B cell (primary cell): ENCODE results near the gene YIPF7. TPM values are rescaled to one million over a fixed set of nuclear protein-coding genes. Genes with fewer than 3 reads are reported as not detected.

Source experiments
- ATAC-seq: fragments of 200-7000 bp; cut with Tn5 transposase; one replicate; pipeline ENCODE4 v1.10.0; 2021; ENCODE audit warnings: low read depth, mild to moderate bottlenecking, moderate number of reproducible peaks, moderate library complexity
- CTCF ChIA-PET: fragments of 350-600 bp; sonication (Branson Sonifier 250); formaldehyde crosslinking; loops from one replicate; lab custom pipeline; 2021; ENCODE audit warnings: antibody characterized with exemption, inconsistent platforms; lab: Charles Lee
- POLR2A ChIA-PET: fragments of 350-600 bp; sonication (Branson Sonifier 250); formaldehyde crosslinking; loops from one replicate; lab custom pipeline; 2021; ENCODE audit warnings: antibody characterized with exemption; lab: Charles Lee
- DNase-seq: peaks from one replicate; pipeline ENCODE4 v3.0.0; 2013
- H2AFZ ChIP-seq: 2 replicates; pipeline ENCODE4 v1.6.1; 2012; ENCODE audit warnings: mild to moderate bottlenecking, low read depth, low read length; ENCODE audit not compliant: insufficient read depth, poor library complexity, severe bottlenecking
- H3K27ac ChIP-seq, 2 donors: 1 replicate in 1 of 2; 2 replicates in 1 of 2; pipeline ENCODE4 v1.5.1; 2012 to 2013; ENCODE audit warnings: low read length in 2 of 2, mild to moderate bottlenecking in 2 of 2, moderate library complexity in 1 of 2
- H3K27me3 ChIP-seq, 4 experiments: fragments of 200-600 bp in 1 of 4; sonication (generic) in 1 of 4; replicated peaks in 1 of 4; 1 replicate in 2 of 4; 2 replicates in 2 of 4; pipeline versions ENCODE4 v1.6.1 to v1.7.0; 2013 to 2016; ENCODE audit warnings: low read length in 3 of 4, mild to moderate bottlenecking in 2 of 4, mixed read lengths in 1 of 4, moderate library complexity in 1 of 4; ENCODE audit not compliant: insufficient read depth in 4 of 4, control insufficient read depth in 3 of 4; ENCODE audit errors: control extremely low read depth in 1 of 4
- H3K36me3 ChIP-seq, 2 experiments: replicated peaks in 1 of 2; 1 replicate in 1 of 2; 2 replicates in 1 of 2; pipeline versions ENCODE4 v1.6.1 to v1.7.1; 2013; ENCODE audit warnings: low read length in 1 of 2; ENCODE audit not compliant: insufficient read depth in 2 of 2, control insufficient read depth in 1 of 2; ENCODE audit errors: control extremely low read depth in 1 of 2, extremely low read depth in 1 of 2
- H3K4me1 ChIP-seq, 2 donors: fragments of 200-600 bp in 1 of 2; sonication (generic) in 1 of 2; 1 replicate in 1 of 2; 2 replicates in 1 of 2; pipeline versions ENCODE4 v1.5.1 to v1.6.1; 2013 to 2017; ENCODE audit warnings: low read length in 2 of 2; ENCODE audit not compliant: control insufficient read depth in 2 of 2, insufficient read depth in 2 of 2
- H3K4me2 ChIP-seq: replicated peaks from 2 replicates; pipeline ENCODE3; 2012; ENCODE audit warnings: mild to moderate bottlenecking, low read depth, low read length; ENCODE audit not compliant: poor library complexity, severe bottlenecking
- H3K4me3 ChIP-seq, 5 experiments: fragments of 200-600 bp in 1 of 5; sonication (generic) in 1 of 5; 1 replicate in 3 of 5; 2 replicates in 2 of 5; pipeline versions ENCODE4 v1.5.1 to v1.7.0; 2011 to 2016; ENCODE audit warnings: low read length in 4 of 5, mild to moderate bottlenecking in 4 of 5, low read depth in 2 of 5, control low read depth in 1 of 5, moderate library complexity in 1 of 5; ENCODE audit not compliant: insufficient read depth in 1 of 5; ENCODE audit errors: control extremely low read depth in 1 of 5, extremely low read depth in 1 of 5
- H3K79me2 ChIP-seq: fragments of 200-600 bp; sonication (generic); one replicate; pipeline ENCODE4 v1.6.0; 2016; ENCODE audit warnings: low read length; ENCODE audit not compliant: control insufficient read depth, insufficient read depth
- H3K9ac ChIP-seq: fragments of 200-600 bp; sonication (generic); 2 replicates; pipeline ENCODE4 v1.6.1; 2017; ENCODE audit warnings: mild to moderate bottlenecking, low read length, moderate library complexity
- H3K9me3 ChIP-seq, 3 donors: one replicate each; pipeline versions ENCODE4 v1.6.1 to v1.7.1; 2013; ENCODE audit warnings: low read length in 2 of 3; ENCODE audit not compliant: control insufficient read depth in 2 of 3, insufficient read depth in 1 of 3; ENCODE audit errors: control extremely low read depth in 1 of 3
- H4K20me1 ChIP-seq: 2 replicates; pipeline ENCODE4 v1.6.0; 2012; ENCODE audit warnings: mild to moderate bottlenecking, low read length; ENCODE audit not compliant: insufficient read depth, control insufficient read depth, poor library complexity, severe bottlenecking
- H3K27ac Mint-ChIP-seq: one replicate; pipeline ENCODE4 v1.8.0; 2021; ENCODE audit warnings: mixed read lengths
- H3K27me3 Mint-ChIP-seq: one replicate; pipeline ENCODE4 v1.8.0; 2021; ENCODE audit warnings: mixed read lengths
- H3K4me1 Mint-ChIP-seq: one replicate; pipeline ENCODE4 v1.8.0; 2021; ENCODE audit warnings: mixed read lengths
- H3K4me3 Mint-ChIP-seq: one replicate; pipeline ENCODE4 v1.8.0; 2021; ENCODE audit warnings: mixed read lengths
- H3K9me3 Mint-ChIP-seq: one replicate; pipeline ENCODE4 v1.8.0; 2022; ENCODE audit warnings: mixed read lengths; ENCODE audit not compliant: insufficient read depth
- CTCF ChIP-seq: fragments of 200-600 bp; IDR thresholded peaks from one replicate; pipeline ENCODE4 v1.8.0; 2022; ENCODE audit warnings: antibody characterized with exemption, mild to moderate bottlenecking
- EZH2 ChIP-seq: IDR thresholded peaks from 2 replicates; pipeline ENCODE4 v1.6.1; 2012; ENCODE audit warnings: borderline replicate concordance, low read depth, mild to moderate bottlenecking, moderate library complexity, low read length; ENCODE audit not compliant: insufficient read depth, poor library complexity, severe bottlenecking
- WGBS: methylation state at CpG from one replicate; pipeline ENCODE4 v1.1.5; 2013; ENCODE audit warnings: missing lambda C conversion rate; ENCODE audit not compliant: insufficient coverage; 5-methylcytosine and 5-hydroxymethylcytosine counted together
- intact Hi-C: fragments of 100-400 bp; cut with micrococcal nuclease; formaldehyde crosslinking; loops from one replicate; pipeline ENCODE4 v1.10.0; 2022
- polyA plus RNA-seq: library from polyadenylated mRNA; depleted of rRNA; stranded (reverse); fragments of >200 nt; gene quantifications from 2 replicates; pipeline ENCODE4 v1.2.3, GENCODE V29; 2012
- total RNA-seq, 2 donors: library from RNA; stranded (reverse); fragments of 120-200 nt in 1 of 2; gene quantifications; 1 replicate in 1 of 2; 2 replicates in 1 of 2; pipeline versions ENCODE4 v1.2.3 to v1.2.4, GENCODE V29; 2013 to 2022

The YIPF7 gene
- total and polyA plus RNA-seq, 2 donors (not counting 1 experiment from before 2014, with no cell fraction given), result not detected

- Histone ChIP-seq H2AFZ (peak overlapping the region; percentile 22), H3K9ac (no peak overlapping the region), H3K4me3 (no peak overlapping the region), H3K9me3 (no peaks in the 10 kb centered on the region), H4K20me1 (no peaks in the 10 kb centered on the region), H3K4me1 (no peaks in the 10 kb centered on the region), H3K27me3 (peaks cover 0 to 6% (median 0%) of the 10 kb centered on the region in 4 experiments), H3K36me3 (no peaks in the 10 kb centered on the region), H3K79me2 (no peaks in the 10 kb centered on the region), H3K4me2 (no peak overlapping the region), H3K27ac (no peak overlapping the region)
- Mint-ChIP-seq H3K27me3 (peaks cover 7% of the 10 kb centered on the region), H3K9me3 (no peaks in the 10 kb centered on the region), H3K4me1 (peaks cover 4% of the 10 kb centered on the region), H3K4me3 (no peak overlapping the region), H3K27ac (no peak overlapping the region)
- TF ChIP-seq CTCF (no peak), EZH2 (no peak)
- ATAC-seq, result no peak
- POLR2A ChIA-PET, result no interaction called here
- CTCF ChIA-PET, result no interaction called here
- intact Hi-C loops, result no loop called here
- DNase-seq, result no peak
- 38% methylated on average over 1 of the region's 2 CpGs for WGBS
These were observed 11.2 kb upstream of the YIPF7 start for GRCh38 chr4:44662623-44663005.

- H3K9me3 Mint-ChIP-seq, result no peaks in the 10 kb centered on the region
- H3K27ac ChIP-seq, result no peak overlapping the region
- peaks cover 8% of the 10 kb centered on the region for H3K27me3 Mint-ChIP-seq
- no peak overlapping the region for H3K4me2 ChIP-seq
- H3K27ac Mint-ChIP-seq, result no peak overlapping the region
- DNase-seq (no peak), ATAC-seq (no peak)
- no peaks in the 10 kb centered on the region for H3K9me3 ChIP-seq
- H3K9ac ChIP-seq, result no peak overlapping the region
- H3K36me3 ChIP-seq, result no peaks in the 10 kb centered on the region
- no peak overlapping the region for H3K4me3 ChIP-seq
- peaks cover 0 to 6% (median 0%) of the 10 kb centered on the region in 4 experiments for H3K27me3 ChIP-seq
- CTCF ChIA-PET, result no interaction called here
- H3K4me1 Mint-ChIP-seq, result peaks cover 4% of the 10 kb centered on the region
- H3K79me2 ChIP-seq, result no peaks in the 10 kb centered on the region
- H4K20me1 ChIP-seq, result no peaks in the 10 kb centered on the region
- no peaks in the 10 kb centered on the region for H3K4me1 ChIP-seq
- POLR2A ChIA-PET, result no interaction called here
- no peak for TF ChIP-seq CTCF
- no peak for TF ChIP-seq EZH2
- no peak overlapping the region for H3K4me3 Mint-ChIP-seq
- H2AFZ ChIP-seq, result peak overlapping the region; percentile 22
- no CpG with 5 or more reads among the region's 1 CpG for WGBS
- intact Hi-C loops, result no loop called here
These were observed 10.7 kb upstream of the YIPF7 start for GRCh38 chr4:44661940-44662622.
